ENCODE results near the gene FIG4.
"Not testable (repeated sequence)": the region's sequence is repeated elsewhere in the genome, so short reads cannot be mapped to it uniquely, and the experiment has no call there.

FIG4 gene

GRCh38 chr6:109793021-109793420 is 101.9 kb downstream of the FIG4 start:
- in situ Hi-C loops (cut with MboI; ENCODE audit: low sequenced_read_pairs): no loop called here

GRCh38 chr6:109793792-109794191 is 102.7 kb downstream of the FIG4 start:
- in situ Hi-C loops (cut with MboI; ENCODE audit: low sequenced_read_pairs): no loop called here

- in situ Hi-C loops (cut with MboI; ENCODE audit: low sequenced_read_pairs): no loop called here
These were observed 103.3 kb downstream of the FIG4 start for GRCh38 chr6:109794201-109794923.

- in situ Hi-C loops (cut with MboI; ENCODE audit: low sequenced_read_pairs): no loop called here
These were observed 105.0 kb downstream of the FIG4 start for GRCh38 chr6:109795994-109796555.

- in situ Hi-C loops (cut with MboI; ENCODE audit: low sequenced_read_pairs): no loop called here
These were observed 108.0 kb downstream of the FIG4 start for GRCh38 chr6:109799129-109799528.

GRCh38 chr6:109799664-109800063 is 108.6 kb downstream of the FIG4 start:
- in situ Hi-C loops (cut with MboI; ENCODE audit: low sequenced_read_pairs): no loop called here

GRCh38 chr6:109800771-109801170 is 109.7 kb downstream of the FIG4 start:
- in situ Hi-C loops (cut with MboI; ENCODE audit: low sequenced_read_pairs): no loop called here

GRCh38 chr6:109801794-109802193 is 110.7 kb downstream of the FIG4 start:
- in situ Hi-C loops (cut with MboI; ENCODE audit: low sequenced_read_pairs): no loop called here

GRCh38 chr6:109804020-109804419 is 112.9 kb downstream of the FIG4 start:
- in situ Hi-C loops (cut with MboI; ENCODE audit: low sequenced_read_pairs): no loop called here

GRCh38 chr6:109807881-109808280 is 116.8 kb downstream of the FIG4 start:
- in situ Hi-C loops (cut with MboI; ENCODE audit: low sequenced_read_pairs): no loop called here

- in situ Hi-C loops (cut with MboI; ENCODE audit: low sequenced_read_pairs): no loop called here
These were observed 117.7 kb downstream of the FIG4 start for GRCh38 chr6:109808837-109809236.

- in situ Hi-C loops (cut with MboI; ENCODE audit: low sequenced_read_pairs): no loop called here
These were observed 124.0 kb downstream of the FIG4 start for GRCh38 chr6:109815054-109815453.

- in situ Hi-C loops (cut with MboI; ENCODE audit: low sequenced_read_pairs): no loop called here
These were observed 125.6 kb downstream of the FIG4 start for GRCh38 chr6:109816452-109817374.

- in situ Hi-C loops (cut with MboI; ENCODE audit: low sequenced_read_pairs): no loop called here
These were observed 129.7 kb downstream of the FIG4 start for GRCh38 chr6:109820706-109821350.

GRCh38 chr6:109821428-109821827 is 130.3 kb downstream of the FIG4 start:
- in situ Hi-C loops (cut with MboI; ENCODE audit: low sequenced_read_pairs): no loop called here

GRCh38 chr6:109824105-109824504 is 133.0 kb downstream of the FIG4 start:
- in situ Hi-C loops (cut with MboI; ENCODE audit: low sequenced_read_pairs): no loop called here

- in situ Hi-C loops (cut with MboI; ENCODE audit: low sequenced_read_pairs): no loop called here
These were observed 135.5 kb downstream of the FIG4 start for GRCh38 chr6:109826551-109826950.

- in situ Hi-C loops (cut with MboI; ENCODE audit: low sequenced_read_pairs): not testable (repeated sequence)
These were observed 140.3 kb downstream of the FIG4 start for GRCh38 chr6:109831352-109831751.

- in situ Hi-C loops (cut with MboI; ENCODE audit: low sequenced_read_pairs): no loop called here
These were observed 143.0 kb downstream of the FIG4 start for GRCh38 chr6:109834131-109834530.

GRCh38 chr6:109834595-109835437 is 143.7 kb downstream of the FIG4 start:
- in situ Hi-C loops (cut with MboI; ENCODE audit: low sequenced_read_pairs): no loop called here
